Loucy (cell line): ENCODE results near the gene PPME1.

Experiments used
- H2AFZ ChIP-seq: fragments of 200-600 bp; sonication (generic); 2 replicates; pipeline ENCODE4 v1.6.0; 2016; ENCODE audit warnings: antibody characterized with exemption, mild to moderate bottlenecking, low read length, moderate library complexity
- H3F3A ChIP-seq: fragments of 200-600 bp; 2 replicates; pipeline ENCODE4 v1.6.0; 2016; ENCODE audit warnings: antibody characterized with exemption, low read depth, mild to moderate bottlenecking
- H3K27me3 ChIP-seq: fragments of 200-600 bp; sonication (generic); 2 replicates; pipeline ENCODE4 v1.6.1; 2014; ENCODE audit warnings: low read length, mild to moderate bottlenecking; ENCODE audit not compliant: insufficient read depth, poor library complexity, severe bottlenecking
- H3K36me3 ChIP-seq: fragments of 200-600 bp; sonication (generic); 2 replicates; pipeline ENCODE4 v1.6.1; 2016; ENCODE audit warnings: low read length; ENCODE audit not compliant: insufficient read depth
- H3K4me1 ChIP-seq: fragments of 200-600 bp; sonication (generic); 2 replicates; pipeline ENCODE4 v1.5.1; 2014; ENCODE audit warnings: low read length, mild to moderate bottlenecking; ENCODE audit not compliant: insufficient read depth, poor library complexity, severe bottlenecking
- H3K4me2 ChIP-seq: fragments of 200-600 bp; sonication (generic); 2 replicates; pipeline ENCODE4 v1.6.0; 2014; ENCODE audit warnings: antibody characterized with exemption, low read length, low read depth, mild to moderate bottlenecking; ENCODE audit not compliant: poor library complexity, severe bottlenecking
- H3K4me3 ChIP-seq: fragments of 200-600 bp; sonication (generic); 2 replicates; pipeline ENCODE4 v1.5.1; 2014; ENCODE audit warnings: low read length, mild to moderate bottlenecking, mixed read lengths; ENCODE audit not compliant: poor library complexity, severe bottlenecking
- H3K79me2 ChIP-seq: fragments of 200-600 bp; sonication (generic); 2 replicates; pipeline ENCODE4 v1.6.1; 2014; ENCODE audit warnings: low read length; ENCODE audit not compliant: insufficient read depth
- H3K9ac ChIP-seq: fragments of 200-600 bp; sonication (generic); 2 replicates; pipeline ENCODE4 v1.6.0; 2014; ENCODE audit warnings: mild to moderate bottlenecking, low read depth, low read length, moderate library complexity; ENCODE audit not compliant: poor library complexity, severe bottlenecking
- H3K9me2 ChIP-seq: fragments of 200-600 bp; sonication (generic); replicated peaks from 2 replicates; pipeline ENCODE4 v1.6.1; 2016; ENCODE audit warnings: low read depth, low read length, mixed read lengths
- H3K9me3 ChIP-seq: fragments of 200-600 bp; sonication (generic); 2 replicates; pipeline ENCODE4 v1.6.1; 2014; ENCODE audit warnings: mild to moderate bottlenecking, antibody characterized with exemption, low read length, low read depth; ENCODE audit not compliant: insufficient read depth
- H4K20me1 ChIP-seq: fragments of 200-600 bp; sonication (generic); 2 replicates; pipeline ENCODE4 v1.6.0; 2014; ENCODE audit warnings: antibody characterized with exemption, low read length, mild to moderate bottlenecking; ENCODE audit not compliant: insufficient read depth, poor library complexity, severe bottlenecking
- EZH2phosphoT487 ChIP-seq: fragments of 200-600 bp; IDR thresholded peaks from 2 replicates; pipeline ENCODE4 v1.6.1; 2018; ENCODE audit warnings: antibody characterized with exemption, mild to moderate bottlenecking, moderate library complexity, borderline replicate concordance
- TF ChIP-seq, protein P1 (sequence below): fragments of 200-600 bp; sonication (generic); conservative IDR thresholded peaks from 2 replicates; pipeline ENCODE4 v1.5.1; 2014; ENCODE audit warnings: mild to moderate bottlenecking, antibody characterized with exemption, low read length

Gene PPME1

DNA sequence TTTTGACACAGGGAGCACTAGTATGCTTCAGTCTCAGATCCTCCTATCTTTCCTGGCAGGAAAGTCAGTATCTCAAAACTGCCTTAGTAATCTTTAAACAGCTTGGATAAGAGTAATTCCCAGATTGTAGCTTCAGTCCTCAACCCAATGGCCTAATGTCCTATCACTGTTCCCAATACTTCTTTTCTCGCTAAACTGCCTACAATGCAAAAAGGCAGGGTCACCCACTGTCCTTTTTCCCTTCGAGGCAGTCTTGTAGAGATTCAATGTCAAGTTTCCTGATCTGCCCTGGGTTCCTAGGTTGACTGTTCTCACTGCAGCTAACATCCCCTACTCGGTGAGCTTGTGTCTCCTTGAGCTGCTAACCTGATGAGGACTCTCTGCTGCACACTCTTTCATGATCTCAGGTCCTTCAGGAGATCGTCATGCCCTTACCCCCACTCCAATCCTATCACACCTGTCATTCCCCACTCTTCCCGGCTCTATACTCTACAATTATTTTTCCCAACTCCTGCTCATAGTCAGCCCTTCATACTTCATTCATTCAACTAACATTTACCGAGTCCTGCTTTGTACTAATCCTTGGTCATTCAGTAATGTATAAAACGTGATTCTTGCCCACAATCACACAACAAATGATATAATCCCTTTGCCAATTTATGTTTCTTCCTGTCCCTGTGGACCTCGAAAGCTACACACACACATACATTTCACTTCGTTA is 1.2 kb upstream of the PPME1 start:
- peak overlapping the region; percentile 77 for H3K9ac ChIP-seq
- no peaks in the 10 kb centered on the region for H3K9me2 ChIP-seq
- H3K4me3 ChIP-seq, result peak overlapping the region; percentile 90
- H3K9me3 ChIP-seq, result no peaks in the 10 kb centered on the region
- H4K20me1 ChIP-seq, result peaks cover 11% of the 10 kb centered on the region
- peak overlapping the region; percentile 90 for H2AFZ ChIP-seq
- H3F3A ChIP-seq, result no peaks in the 10 kb centered on the region
- peaks cover 57% of the 10 kb centered on the region for H3K4me1 ChIP-seq
- peaks cover 76% of the 10 kb centered on the region for H3K79me2 ChIP-seq
- 0 out of 2 replicates have a peak, but pooled peaks cover 6% of the 10 kb centered on the region for H3K36me3 ChIP-seq
- no peaks in the 10 kb centered on the region for H3K27me3 ChIP-seq
- TF ChIP-seq EZH2phosphoT487, result no peak
- TF ChIP-seq, protein P1, sequence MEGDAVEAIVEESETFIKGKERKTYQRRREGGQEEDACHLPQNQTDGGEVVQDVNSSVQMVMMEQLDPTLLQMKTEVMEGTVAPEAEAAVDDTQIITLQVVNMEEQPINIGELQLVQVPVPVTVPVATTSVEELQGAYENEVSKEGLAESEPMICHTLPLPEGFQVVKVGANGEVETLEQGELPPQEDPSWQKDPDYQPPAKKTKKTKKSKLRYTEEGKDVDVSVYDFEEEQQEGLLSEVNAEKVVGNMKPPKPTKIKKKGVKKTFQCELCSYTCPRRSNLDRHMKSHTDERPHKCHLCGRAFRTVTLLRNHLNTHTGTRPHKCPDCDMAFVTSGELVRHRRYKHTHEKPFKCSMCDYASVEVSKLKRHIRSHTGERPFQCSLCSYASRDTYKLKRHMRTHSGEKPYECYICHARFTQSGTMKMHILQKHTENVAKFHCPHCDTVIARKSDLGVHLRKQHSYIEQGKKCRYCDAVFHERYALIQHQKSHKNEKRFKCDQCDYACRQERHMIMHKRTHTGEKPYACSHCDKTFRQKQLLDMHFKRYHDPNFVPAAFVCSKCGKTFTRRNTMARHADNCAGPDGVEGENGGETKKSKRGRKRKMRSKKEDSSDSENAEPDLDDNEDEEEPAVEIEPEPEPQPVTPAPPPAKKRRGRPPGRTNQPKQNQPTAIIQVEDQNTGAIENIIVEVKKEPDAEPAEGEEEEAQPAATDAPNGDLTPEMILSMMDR, result no peak
- peak overlapping the region; percentile 83 for H3K4me2 ChIP-seq

DNA sequence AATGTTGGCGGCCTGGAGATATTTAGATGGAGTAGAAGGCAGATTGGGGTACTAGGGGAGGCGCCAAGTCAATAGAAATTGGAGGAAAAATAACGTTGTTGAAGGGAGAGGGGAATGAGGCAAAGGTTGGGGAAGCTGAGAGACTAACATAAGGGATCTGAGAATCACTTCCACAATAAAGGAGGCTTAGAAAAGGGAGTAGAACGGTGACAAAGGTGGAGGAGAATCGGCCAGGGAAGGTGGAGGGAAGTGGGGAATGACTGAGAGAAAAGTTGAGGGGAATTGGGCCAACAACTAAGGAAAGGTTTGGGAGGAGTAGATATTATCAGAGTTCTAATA is 510 bp downstream of the PPME1 start:
- H3K79me2 ChIP-seq, result peaks cover 87% of the 10 kb centered on the region
- H3K36me3 ChIP-seq, result 0 out of 2 replicates have a peak, but pooled peaks cover 1% of the 10 kb centered on the region

DNA sequence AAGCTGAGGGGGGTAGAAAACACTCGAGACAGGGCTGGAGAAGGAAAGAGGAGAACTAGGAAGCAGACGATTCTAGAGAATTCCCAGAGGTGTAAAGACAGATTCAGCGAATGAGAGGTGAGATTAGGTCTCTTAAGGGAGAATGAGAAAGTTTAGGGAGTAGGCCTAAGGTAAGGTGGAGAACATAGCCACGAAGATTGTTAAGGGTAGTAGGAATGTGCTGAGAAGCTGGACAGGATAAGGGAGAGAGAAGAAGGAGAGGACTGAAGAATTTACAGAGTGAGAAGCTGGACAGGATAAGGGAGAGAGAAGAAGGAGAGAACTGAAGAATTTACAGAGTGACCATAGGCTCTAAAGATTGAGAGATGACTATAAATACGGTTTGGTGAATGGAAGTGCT is 908 bp downstream of the PPME1 start:
- H2AFZ ChIP-seq, result no peak overlapping the region; the same call in 1 of the 2 replicates
- no peaks in the 10 kb centered on the region for H3F3A ChIP-seq
- TF ChIP-seq, protein P1, result no peak
- TF ChIP-seq EZH2phosphoT487, result no peak
- H4K20me1 ChIP-seq, result peaks cover 17% of the 10 kb centered on the region
- H3K9me3 ChIP-seq, result no peaks in the 10 kb centered on the region
- H3K36me3 ChIP-seq, result no peaks in the 10 kb centered on the region
- peak overlapping the region; percentile 96 for H3K4me2 ChIP-seq
- H3K79me2 ChIP-seq, result peaks cover 87% of the 10 kb centered on the region
- H3K4me3 ChIP-seq, result peak overlapping the region; percentile 90
- H3K4me1 ChIP-seq, result peaks cover 67% of the 10 kb centered on the region
- H3K27me3 ChIP-seq, result no peaks in the 10 kb centered on the region
- H3K9ac ChIP-seq, result peak overlapping the region; percentile 87
- H3K9me2 ChIP-seq, result no peaks in the 10 kb centered on the region

More for the DNA sequence above, 510 bp downstream of the PPME1 start:
- Histone ChIP-seq H3K4me2 (peak overlapping the region; percentile 96), H4K20me1 (peaks cover 17% of the 10 kb centered on the region), H2AFZ (peak overlapping the region; percentile 51), H3K4me3 (peak overlapping the region; percentile 90), H3K9me2 (no peaks in the 10 kb centered on the region), H3K27me3 (no peaks in the 10 kb centered on the region), H3K9ac (peak overlapping the region; percentile 87), H3K4me1 (peaks cover 67% of the 10 kb centered on the region), H3K9me3 (no peaks in the 10 kb centered on the region), H3F3A (no peaks in the 10 kb centered on the region)
- TF ChIP-seq, protein P1, result no peak
